ENCODE results near the gene GPR55. TPM values are rescaled to one million over a fixed set of nuclear protein-coding genes. Genes with fewer than 3 reads are reported as not detected.

Gene GPR55
- total RNA-seq, 1 experiment from 2014 or later = not detected

DNA sequence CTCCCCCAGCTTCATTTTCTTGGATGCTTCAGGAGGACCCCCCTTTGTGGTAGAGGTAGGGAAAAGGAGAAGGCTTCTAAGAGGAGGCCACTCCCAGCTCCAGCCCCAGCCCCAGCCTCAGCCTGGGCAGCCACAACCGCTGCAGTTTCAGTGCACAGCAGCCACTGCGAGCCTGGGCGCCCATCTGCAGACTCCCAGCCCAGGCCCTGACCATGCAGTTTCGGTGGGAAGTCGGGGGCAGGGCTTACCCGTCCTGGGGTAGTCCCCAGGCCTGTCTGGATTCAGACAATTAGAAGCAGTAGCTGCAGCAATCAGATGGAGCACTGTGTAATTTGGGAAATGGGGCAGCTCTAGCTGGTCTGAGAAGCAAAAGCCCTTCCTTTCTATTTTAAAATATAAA is 31.7 kb downstream of the GPR55 start:
- Histone ChIP-seq H3K4me2 (ENCODE audit: insufficient read depth, insufficient read length, low read length) (no peak overlapping the region), H3K9me3 (ENCODE audit: control insufficient read depth, low read depth, low read length) (no peaks in the 10 kb centered on the region), H3K27me3 (ENCODE audit: insufficient read depth, low read length) (no peaks in the 10 kb centered on the region), H2AK5ac (ENCODE audit: insufficient read length, low read length) (no peak overlapping the region), H3K14ac (ENCODE audit: insufficient read depth, low read length) (no peak overlapping the region), H3K23ac (ENCODE audit: insufficient read length, low read depth, low read length) (no peak overlapping the region), H3K27ac (ENCODE audit: insufficient read length, low read depth, low read length) (no peak overlapping the region), H3K79me1 (ENCODE audit: insufficient read depth, low read depth, low read length, poor library complexity, severe bottlenecking) (no peaks in the 10 kb centered on the region), H3K18ac (ENCODE audit: insufficient read length, low read depth, low read length) (no peak overlapping the region), H3K56ac (ENCODE audit: insufficient read length, low read depth, low read length) (no peak overlapping the region), H2BK15ac (ENCODE audit: low read depth, low read length) (no peak overlapping the region), H2BK5ac (ENCODE audit: insufficient read length, low read length) (no peak overlapping the region), H2BK120ac (ENCODE audit: low read depth, low read length, poor library complexity, severe bottlenecking) (no peak overlapping the region), H4K20me1 (ENCODE audit: control insufficient read depth, insufficient read depth, insufficient read length) (no peaks in the 10 kb centered on the region), H3K4ac (ENCODE audit: low read depth, low read length) (no peak overlapping the region), H2BK12ac (ENCODE audit: insufficient read length, low read depth, low read length) (no peak overlapping the region), H3K23me2 (ENCODE audit: insufficient read length, low read depth, low read length, poor library complexity, severe bottlenecking) (no peaks in the 10 kb centered on the region), H4K8ac (replicated peaks; ENCODE audit: insufficient read length, low read depth, low read length) (no peak overlapping the region), H2AFZ (ENCODE audit: low read length) (no peak overlapping the region), H3K79me2 (ENCODE audit: insufficient read depth, low read length) (no peaks in the 10 kb centered on the region), H2BK20ac (ENCODE audit: low read depth, low read length, poor library complexity, severe bottlenecking) (no peak overlapping the region), H4K5ac (ENCODE audit: insufficient read length, low read depth, low read length) (no peak overlapping the region), H3T11ph (ENCODE audit: low read length) (no peak overlapping the region), H3K9ac (ENCODE audit: extremely low read depth, insufficient read length, low read length) (no peak overlapping the region), H3K4me1 (ENCODE audit: insufficient read depth, low read length) (no peaks in the 10 kb centered on the region), H4K91ac (ENCODE audit: insufficient read length, low read depth, low read length) (no peak overlapping the region)
- peaks cover 15 to 17% of the 10 kb centered on the region in 2 experiments for H3K4me1 Mint-ChIP-seq
- WGBS (ENCODE audit: extremely low coverage, insufficient read length, low lambda C conversion rate) = no CpG with 5 or more reads among the region's 6 CpGs
- H3K27me3 Mint-ChIP-seq (ENCODE audit: low read depth) = peaks cover 10% of the 10 kb centered on the region
- no peaks in the 10 kb centered on the region; a peak in 1 of 7 replicates for H3K36me3 Mint-ChIP-seq (ENCODE audit: insufficient read depth in 1 of 3, low read depth in 3 of 3)
- peak; percentile 47 for DNase-seq
- no peak overlapping the region for H3K4me3 Mint-ChIP-seq
- TF ChIP-seq, protein P1, sequence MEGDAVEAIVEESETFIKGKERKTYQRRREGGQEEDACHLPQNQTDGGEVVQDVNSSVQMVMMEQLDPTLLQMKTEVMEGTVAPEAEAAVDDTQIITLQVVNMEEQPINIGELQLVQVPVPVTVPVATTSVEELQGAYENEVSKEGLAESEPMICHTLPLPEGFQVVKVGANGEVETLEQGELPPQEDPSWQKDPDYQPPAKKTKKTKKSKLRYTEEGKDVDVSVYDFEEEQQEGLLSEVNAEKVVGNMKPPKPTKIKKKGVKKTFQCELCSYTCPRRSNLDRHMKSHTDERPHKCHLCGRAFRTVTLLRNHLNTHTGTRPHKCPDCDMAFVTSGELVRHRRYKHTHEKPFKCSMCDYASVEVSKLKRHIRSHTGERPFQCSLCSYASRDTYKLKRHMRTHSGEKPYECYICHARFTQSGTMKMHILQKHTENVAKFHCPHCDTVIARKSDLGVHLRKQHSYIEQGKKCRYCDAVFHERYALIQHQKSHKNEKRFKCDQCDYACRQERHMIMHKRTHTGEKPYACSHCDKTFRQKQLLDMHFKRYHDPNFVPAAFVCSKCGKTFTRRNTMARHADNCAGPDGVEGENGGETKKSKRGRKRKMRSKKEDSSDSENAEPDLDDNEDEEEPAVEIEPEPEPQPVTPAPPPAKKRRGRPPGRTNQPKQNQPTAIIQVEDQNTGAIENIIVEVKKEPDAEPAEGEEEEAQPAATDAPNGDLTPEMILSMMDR (conservative IDR thresholded peaks at IDR 0.05) = no peak
- H3K27ac Mint-ChIP-seq = no peak overlapping the region
- H3K9me3 Mint-ChIP-seq = no peaks in the 10 kb centered on the region
